OCI-LY7 (cell line): ENCODE data around the gene FAM135A. TPM values are rescaled to one million over a fixed set of nuclear protein-coding genes. Genes with fewer than 3 reads are reported as not detected.

Source experiments
- BruUV-seq: library from RNA; stranded (reverse); fragments of 400-500 nt; replicated peaks from 2 replicates; lab custom pipeline; 2021; lab: Mats Ljungman, UMichigan
- CTCF ChIA-PET: fragments of 300-600 bp; sonication (Branson Sonifier 250); formaldehyde crosslinking; loops from one replicate; lab custom pipeline; 2022; ENCODE audit warnings: antibody characterized with exemption; ENCODE audit not compliant: unreplicated experiment; lab: Charles Lee
- POLR2A ChIA-PET: fragments of 300-600 bp; sonication (Branson Sonifier 250); formaldehyde crosslinking; loops from one replicate; lab custom pipeline; 2022; ENCODE audit warnings: antibody characterized with exemption; lab: Charles Lee
- DNase-seq: peaks from one replicate; pipeline ENCODE4 v3.0.0-alpha.2; 2015; ENCODE audit warnings: low spot score
- H2AFZ ChIP-seq: fragments of 200-600 bp; sonication (generic), shearing (Covaris generic); 2 replicates; pipeline ENCODE4 v1.6.1; 2014; ENCODE audit warnings: mild to moderate bottlenecking, antibody characterized with exemption, low read length, moderate library complexity
- H3K27ac ChIP-seq: fragments of 200-600 bp; sonication (generic); 2 replicates; pipeline ENCODE4 v1.5.1; 2014; ENCODE audit warnings: mixed run types, low read depth, mild to moderate bottlenecking, moderate library complexity, low read length, inconsistent platforms; ENCODE audit not compliant: poor library complexity, severe bottlenecking
- H3K36me3 ChIP-seq: fragments of 200-600 bp; sonication (generic); 2 replicates; pipeline ENCODE4 v1.6.1; 2014; ENCODE audit warnings: mild to moderate bottlenecking, antibody characterized with exemption, low read length, moderate library complexity, mixed read lengths; ENCODE audit not compliant: insufficient read depth
- H3K4me1 ChIP-seq: fragments of 200-600 bp; sonication (generic); 2 replicates; pipeline ENCODE4 v1.5.1; 2014; ENCODE audit warnings: mild to moderate bottlenecking, low read length; ENCODE audit not compliant: insufficient read depth, poor library complexity, severe bottlenecking
- H3K4me2 ChIP-seq: fragments of 200-600 bp; sonication (generic); 2 replicates; pipeline ENCODE4 v1.6.1; 2014; ENCODE audit warnings: mild to moderate bottlenecking, low read length
- H3K4me3 ChIP-seq: fragments of 200-600 bp; sonication (generic); 2 replicates; pipeline ENCODE4 v1.5.1; 2014; ENCODE audit warnings: mild to moderate bottlenecking, low read depth, low read length; ENCODE audit not compliant: poor library complexity, severe bottlenecking
- H3K79me2 ChIP-seq: fragments of 200-600 bp; sonication (generic); 2 replicates; pipeline ENCODE4 v1.6.1; 2016; ENCODE audit warnings: low read depth, mild to moderate bottlenecking, low read length, moderate library complexity, mixed read lengths; ENCODE audit not compliant: insufficient read depth
- H3K9me2 ChIP-seq: fragments of 200-600 bp; sonication (generic); 2 replicates; pipeline ENCODE4 v1.6.1; 2016; ENCODE audit warnings: mild to moderate bottlenecking, low read length, mixed read lengths; ENCODE audit not compliant: insufficient read depth
- H3K9me3 ChIP-seq: fragments of 200-600 bp; sonication (generic); 2 replicates; pipeline ENCODE4 v1.6.1; 2014; ENCODE audit warnings: mild to moderate bottlenecking, mixed run types, low read length, mixed read lengths
- H4K20me1 ChIP-seq: fragments of 200-600 bp; sonication (generic); 2 replicates; pipeline ENCODE4 v1.6.1; 2014; ENCODE audit warnings: mild to moderate bottlenecking, antibody characterized with exemption, low read length, moderate library complexity, mixed read lengths; ENCODE audit not compliant: insufficient read depth
- CTCF ChIP-seq: fragments of 200-600 bp; sonication (generic); conservative IDR thresholded peaks from 2 replicates; pipeline ENCODE4 v1.5.1; 2014; ENCODE audit warnings: mild to moderate bottlenecking, antibody characterized with exemption, low read length, moderate library complexity, mixed read lengths
- EZH2phosphoT487 ChIP-seq: fragments of 200-600 bp; sonication (generic); IDR thresholded peaks from 2 replicates; pipeline ENCODE4 v1.6.1; 2018; ENCODE audit warnings: low read depth, borderline replicate concordance, mild to moderate bottlenecking, mixed run types, antibody characterized with exemption, low read length, moderate library complexity, mixed read lengths
- intact Hi-C: fragments of 100-400 bp; cut with micrococcal nuclease; formaldehyde crosslinking; loops from one replicate; pipeline ENCODE4 v1.10.0; 2022; ENCODE audit not compliant: unreplicated experiment
- total RNA-seq, 2 experiments: library from RNA; depleted of rRNA in 1 of 2; stranded (reverse); fragments of >200 nt in 1 of 2; shearing (Covaris generic) in 1 of 2; gene quantifications; 2 replicates each; pipeline ENCODE4 v1.2.3, GENCODE V29; 2014 to 2022

FAM135A gene
- total RNA-seq, 2 experiments from 2014 or later, result 35.5 to 66.2 TPM

- Histone ChIP-seq H2AFZ (0 out of 2 replicates have a peak overlapping the region, but pooled peaks have one; percentile 34), H3K9me3 (no peaks in the 10 kb centered on the region), H3K4me2 (no peak overlapping the region), H3K9me2 (no peaks in the 10 kb centered on the region), H3K79me2 (no peaks in the 10 kb centered on the region), H3K36me3 (no peaks in the 10 kb centered on the region), H3K4me3 (no peak overlapping the region), H3K27ac (no peak overlapping the region), H4K20me1 (no peaks in the 10 kb centered on the region), H3K4me1 (peaks cover 24% of the 10 kb centered on the region)
- BruUV-seq, result no TSS peak
- POLR2A ChIA-PET, result interaction anchor here (0.6 to 1.7 kb wide), 5 partner anchors 16 to 426 kb away, joined by 3 to 7 read pairs (median 3); partner anchors contain the start of gene FAM135A
- CTCF ChIA-PET, result no interaction called here
- intact Hi-C loops, result no loop called here
- DNase-seq, result no peak
- TF ChIP-seq CTCF (no peak), EZH2phosphoT487 (no peak)
Observed at GRCh38 chr6:70395301-70395672, 18.0 kb upstream of the FAM135A start.

GRCh38 chr6:70396163-70396562 lies 17.1 kb upstream of the FAM135A start:
- Histone ChIP-seq H3K79me2 (no peaks in the 10 kb centered on the region), H3K36me3 (no peaks in the 10 kb centered on the region)
- POLR2A ChIA-PET, result interaction anchor here (1.7 kb wide), 1 partner anchor 15 kb away, joined by 5 read pairs; no protein-coding TSS in a partner anchor

More at GRCh38 chr6:70396163-70396562, 17.1 kb upstream of the FAM135A start:
- H3K9me3 ChIP-seq, result no peaks in the 10 kb centered on the region
- no peak overlapping the region for H3K4me2 ChIP-seq
- peak overlapping the region; percentile 34 for H2AFZ ChIP-seq
- peaks cover 24% of the 10 kb centered on the region for H3K4me1 ChIP-seq
- no peak for TF ChIP-seq CTCF
- no peak for TF ChIP-seq EZH2phosphoT487
- no peaks in the 10 kb centered on the region for H3K9me2 ChIP-seq
- BruUV-seq, result no TSS peak
- CTCF ChIA-PET, result no interaction called here
- H3K4me3 ChIP-seq, result no peak overlapping the region
- intact Hi-C loops, result no loop called here
- H3K27ac ChIP-seq, result no peak overlapping the region
- no peaks in the 10 kb centered on the region for H4K20me1 ChIP-seq
- peak; percentile 10 for DNase-seq
